Tongue (tissue), 2 donors: Measurements from ENCODE around the gene SLC22A4. TPM values are rescaled to one million over a fixed set of nuclear protein-coding genes. Genes with fewer than 3 reads are reported as not detected.

ENCODE experiments used
- DNase-seq: peaks from one replicate; pipeline ENCODE4 v3.0.0-alpha.2; 2015
- total RNA-seq: library from RNA; depleted of rRNA; stranded (reverse); fragments of >200 nt; gene quantifications from one replicate; pipeline ENCODE4 v1.2.3, GENCODE V29; 2014

The SLC22A4 gene
- total RNA-seq, 1 donor from 2014 or later = 1.7 TPM

GRCh38 chr5:132275367-132276220, 18.6 kb upstream of the SLC22A4 start:
- no peak for DNase-seq

- no peak for DNase-seq
Observed at GRCh38 chr5:132277256-132277655, 16.9 kb upstream of the SLC22A4 start.

GRCh38 chr5:132277971-132278853, 16.0 kb upstream of the SLC22A4 start:
- DNase-seq = no peak

- no peak for DNase-seq
Observed at GRCh38 chr5:132279801-132280200, 14.4 kb upstream of the SLC22A4 start.

GRCh38 chr5:132280371-132281240, 13.6 kb upstream of the SLC22A4 start:
- no peak for DNase-seq

GRCh38 chr5:132281856-132282614, 12.2 kb upstream of the SLC22A4 start:
- DNase-seq = no peak

GRCh38 chr5:132283423-132284043, 10.7 kb upstream of the SLC22A4 start:
- peak; percentile 80 for DNase-seq

GRCh38 chr5:132289097-132289496, 5.1 kb upstream of the SLC22A4 start:
- no peak for DNase-seq

GRCh38 chr5:132291026-132291425, 3.2 kb upstream of the SLC22A4 start:
- no peak for DNase-seq

- peak; percentile 96 for DNase-seq
Observed at GRCh38 chr5:132293066-132293991, 865 bp upstream of the SLC22A4 start.

- DNase-seq = no peak
Observed at GRCh38 chr5:132294728-132295504, 722 bp downstream of the SLC22A4 start.

GRCh38 chr5:132295505-132296411, 1.6 kb downstream of the SLC22A4 start:
- DNase-seq = no peak

GRCh38 chr5:132296412-132297016, 2.3 kb downstream of the SLC22A4 start:
- DNase-seq = no peak

- no peak for DNase-seq
Observed at GRCh38 chr5:132297211-132297940, 3.2 kb downstream of the SLC22A4 start.

GRCh38 chr5:132298298-132299212, 4.4 kb downstream of the SLC22A4 start:
- DNase-seq = no peak

- no peak for DNase-seq
Observed at GRCh38 chr5:132299917-132300316, 5.7 kb downstream of the SLC22A4 start.
